Astrocyte (in vitro differentiated cells and primary cell): ENCODE results near the gene BMPR2.

Experiments
- EZH2 ChIP-seq: IDR thresholded peaks from 2 replicates; pipeline ENCODE4 v1.6.1; 2012; ENCODE audit warnings: mild to moderate bottlenecking, low read length, inconsistent platforms; ENCODE audit not compliant: insufficient read depth
- TF ChIP-seq, protein P1 (sequence below): IDR thresholded peaks from 2 replicates; pipeline ENCODE4 v1.5.1; 2011; ENCODE audit warnings: low read depth, mild to moderate bottlenecking, inconsistent platforms, low read length, moderate library complexity; ENCODE audit not compliant: insufficient read depth

DNA sequence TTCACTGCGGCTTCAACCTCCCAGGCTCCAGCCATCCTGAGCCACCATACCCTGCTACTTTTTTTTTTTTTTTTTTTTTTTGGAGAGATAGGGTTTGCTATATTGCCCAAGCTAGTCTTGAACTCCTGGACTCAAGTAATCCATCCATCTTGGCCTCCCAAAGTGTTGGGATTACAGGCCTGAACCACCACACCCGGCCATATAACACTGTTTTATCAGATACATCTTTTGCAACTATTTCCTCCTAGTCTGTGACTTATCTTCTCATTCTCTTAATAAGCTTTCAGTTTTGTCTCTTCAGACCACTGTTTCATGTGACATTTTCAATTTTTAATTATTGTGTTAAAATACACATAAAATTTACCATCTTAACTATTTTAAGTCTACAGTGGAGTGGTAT, 223.0 kb downstream of the BMPR2 start:
- TF ChIP-seq, protein P1, sequence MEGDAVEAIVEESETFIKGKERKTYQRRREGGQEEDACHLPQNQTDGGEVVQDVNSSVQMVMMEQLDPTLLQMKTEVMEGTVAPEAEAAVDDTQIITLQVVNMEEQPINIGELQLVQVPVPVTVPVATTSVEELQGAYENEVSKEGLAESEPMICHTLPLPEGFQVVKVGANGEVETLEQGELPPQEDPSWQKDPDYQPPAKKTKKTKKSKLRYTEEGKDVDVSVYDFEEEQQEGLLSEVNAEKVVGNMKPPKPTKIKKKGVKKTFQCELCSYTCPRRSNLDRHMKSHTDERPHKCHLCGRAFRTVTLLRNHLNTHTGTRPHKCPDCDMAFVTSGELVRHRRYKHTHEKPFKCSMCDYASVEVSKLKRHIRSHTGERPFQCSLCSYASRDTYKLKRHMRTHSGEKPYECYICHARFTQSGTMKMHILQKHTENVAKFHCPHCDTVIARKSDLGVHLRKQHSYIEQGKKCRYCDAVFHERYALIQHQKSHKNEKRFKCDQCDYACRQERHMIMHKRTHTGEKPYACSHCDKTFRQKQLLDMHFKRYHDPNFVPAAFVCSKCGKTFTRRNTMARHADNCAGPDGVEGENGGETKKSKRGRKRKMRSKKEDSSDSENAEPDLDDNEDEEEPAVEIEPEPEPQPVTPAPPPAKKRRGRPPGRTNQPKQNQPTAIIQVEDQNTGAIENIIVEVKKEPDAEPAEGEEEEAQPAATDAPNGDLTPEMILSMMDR = no peak
- TF ChIP-seq EZH2 = no peak
